K562 (cell line): Measurements from ENCODE around the gene MTOR. TPM values are rescaled to one million over a fixed set of nuclear protein-coding genes. Genes with fewer than 3 reads are reported as not detected.

Experiments
- ATAC-seq: fragments of 200-7000 bp; cut with Tn5 transposase; 3 replicates; pipeline ENCODE4 v1.9.1; 2020; ENCODE audit warnings: moderate library complexity
- BruUV-seq: library from RNA; stranded (reverse); fragments of 400-500 nt; replicated peaks from 2 replicates; lab custom pipeline; 2021; lab: Mats Ljungman, UMichigan
- CTCF ChIA-PET: fragments of 300-600 bp; formaldehyde crosslinking; extraction: SDS; loops from one replicate; lab custom pipeline; 2021; ENCODE audit warnings: low intra/inter-chr PET ratio; lab: Yijun Ruan, JAX
- POLR2A ChIA-PET: fragments of 300-600, 350-650 bp; sonication (Branson Sonifier 250); formaldehyde crosslinking; extraction: SDS; loops from one replicate; lab custom pipeline; 2021; ENCODE audit warnings: antibody characterized with exemption, inconsistent platforms; lab: Yijun Ruan, JAX
- DNase-seq, 4 experiments: peaks; one replicate each; pipeline versions ENCODE4 v3.0.0 to v3.0.0-alpha.2; 2011 to 2018; ENCODE audit warnings: low spot score in 3 of 4, mixed read lengths in 3 of 4; ENCODE audit errors: extremely low read depth in 1 of 4
- FAIRE-seq: peaks from 2 replicates; lab custom pipeline; 2011; peaks lifted over from hg19 to GRCh38; lab: Jason Lieb, UNC
- H2AFZ ChIP-seq: 2 replicates; pipeline ENCODE4 v1.6.0; 2011; ENCODE audit warnings: low read depth, low read length, control low read depth, inconsistent platforms
- H3K27ac ChIP-seq: fragments of 200-600 bp; 3 replicates; pipeline ENCODE4 v1.8.0; 2011; ENCODE audit warnings: low read depth, mild to moderate bottlenecking, control low read depth, inconsistent platforms, low read length, moderate library complexity, mixed read lengths; ENCODE audit errors: extremely low read depth
- H3K27me3 ChIP-seq, 2 experiments: fragments of 300-600 bp in 1 of 2; 2 replicates in 1 of 2; 3 replicates in 1 of 2; pipeline versions ENCODE4 v1.6.0 to v1.8.0; 2011; ENCODE audit warnings: inconsistent platforms in 2 of 2, low read length in 2 of 2, mild to moderate bottlenecking in 1 of 2, mixed read lengths in 1 of 2, moderate library complexity in 1 of 2; ENCODE audit not compliant: control insufficient read depth in 2 of 2, insufficient read depth in 2 of 2
- H3K36me3 ChIP-seq: fragments of 300-600 bp; 3 replicates; pipeline ENCODE4 v1.8.0; 2011; ENCODE audit warnings: mild to moderate bottlenecking, low read length, inconsistent platforms; ENCODE audit not compliant: control insufficient read depth, insufficient read depth
- H3K4me1 ChIP-seq, 2 experiments: fragments of 200-600 bp in 1 of 2; replicated peaks in 1 of 2; 2 replicates in 1 of 2; 3 replicates in 1 of 2; pipeline versions ENCODE4 v1.5.1 to v1.8.0; 2011; ENCODE audit warnings: inconsistent platforms in 2 of 2, low read length in 2 of 2, mild to moderate bottlenecking in 1 of 2, mixed read lengths in 1 of 2, moderate library complexity in 1 of 2; ENCODE audit not compliant: control insufficient read depth in 2 of 2, insufficient read depth in 2 of 2
- H3K4me2 ChIP-seq: 2 replicates; pipeline ENCODE4 v1.6.1; 2011; ENCODE audit warnings: low read length, control low read depth, inconsistent platforms, mixed read lengths; ENCODE audit not compliant: insufficient read depth
- H3K4me3 ChIP-seq: fragments of 200-600 bp; sonication (generic), shearing (Covaris generic); 2 replicates; pipeline ENCODE4 v1.5.1; 2016; ENCODE audit warnings: control low read depth, inconsistent platforms
- H3K79me2 ChIP-seq: fragments of 200-600 bp; 3 replicates; pipeline ENCODE4 v1.8.0; 2011; ENCODE audit warnings: low read length, inconsistent platforms; ENCODE audit not compliant: control insufficient read depth, insufficient read depth
- H3K9ac ChIP-seq, 2 experiments: 2 replicates each; pipeline versions ENCODE4 v1.6.0 to v1.6.1; 2011; ENCODE audit warnings: low read depth in 2 of 2, low read length in 2 of 2, control low read depth in 1 of 2, inconsistent platforms in 1 of 2, mild to moderate bottlenecking in 1 of 2, mixed read lengths in 1 of 2; ENCODE audit not compliant: insufficient read depth in 1 of 2
- H3K9me1 ChIP-seq: one replicate; pipeline ENCODE4 v1.6.0; 2011; ENCODE audit warnings: inconsistent platforms, mild to moderate bottlenecking, low read length, moderate library complexity; ENCODE audit not compliant: control insufficient read depth, insufficient read depth
- H3K9me3 ChIP-seq: replicated peaks from 2 replicates; pipeline ENCODE4 v1.5.1; 2011; ENCODE audit warnings: low read depth, low read length, inconsistent platforms; ENCODE audit not compliant: control insufficient read depth, insufficient read depth
- H4K20me1 ChIP-seq: replicated peaks from 2 replicates; pipeline ENCODE4 v1.6.1; 2011; ENCODE audit warnings: low read length, inconsistent platforms, mixed read lengths; ENCODE audit not compliant: control insufficient read depth, insufficient read depth
- CEBPB ChIP-seq: fragments of 450-650 bp; IDR thresholded peaks from 2 replicates; pipeline ENCODE4 v1.6.1; 2016; ENCODE audit warnings: missing genetic modification characterization, missing compliant biosample characterization
- POLR3A ChIP-seq: IDR thresholded peaks from 2 replicates; pipeline ENCODE4 v1.6.1; 2011; ENCODE audit warnings: borderline replicate concordance, mild to moderate bottlenecking, moderate library complexity; ENCODE audit not compliant: insufficient read length, insufficient read depth; ENCODE audit errors: extremely low read depth
- TFAM ChIP-seq: fragments of 250-450 bp; sonication (Bioruptor Pico); conservative IDR thresholded peaks from 2 replicates; pipeline ENCODE4 v1.5.0; 2021; ENCODE audit warnings: mild to moderate bottlenecking, moderate library complexity
- XRCC4 ChIP-seq: IDR thresholded peaks from one replicate; pipeline ENCODE4 v1.6.1; 2011; ENCODE audit not compliant: insufficient read depth, insufficient read length; ENCODE audit errors: extremely low read depth
- ZNF347 ChIP-seq: fragments of 450-650 bp; formaldehyde crosslinking; IDR thresholded peaks from 2 replicates; pipeline ENCODE4 v1.4.0; 2020; ENCODE audit warnings: low read depth, mild to moderate bottlenecking, moderate library complexity
- WGBS: fragments of 100-300 bp; shearing (Covaris generic); methylation state at CpG from one replicate; pipeline ENCODE4 v1.1.6; 2016; ENCODE audit warnings: low coverage, mixed read lengths; ENCODE audit not compliant: insufficient coverage; ENCODE audit errors: missing lambda C conversion rate; 5-methylcytosine and 5-hydroxymethylcytosine counted together
- in situ Hi-C: fragments of 300-500 bp; cut with MboI; formaldehyde crosslinking; loops from 4 replicates; pipeline ENCODE4 v1.15.0; 2018; ENCODE audit warnings: inconsistent platforms, mixed read lengths
- intact Hi-C: fragments of 100-400 bp; cut with micrococcal nuclease; formaldehyde crosslinking; loops from 2 replicates; pipeline ENCODE4 v1.14.2; 2022
- polyA plus RNA-seq, 8 experiments: library from polyadenylated mRNA; depleted of rRNA in 4 of 8; stranded (reverse) in 5 of 8; unstranded in 3 of 8; fragments of >200 nt; fragmentation: Nextera tagmentation in 2 of 8; fragmentation: Illumina TruSeq in 1 of 8; extraction: Ambion mirVana in 2 of 8; extraction: Trizol in 1 of 8; gene quantifications; 2 replicates each; pipeline versions ENCODE4 v1.2.1 to v1.2.3, GENCODE V29; 2011 to 2014; ENCODE audit warnings: inconsistent platforms in 1 of 8, missing spikeins in 1 of 8
- total RNA-seq, 7 experiments: library from RNA; depleted of rRNA in 6 of 7; stranded (reverse); fragments of >200 nt in 6 of 7; fragmentation: Illumina TruSeq in 2 of 7; extraction: Trizol in 2 of 7; gene quantifications; 2 replicates each; pipeline versions ENCODE4 v1.2.1 to v1.2.3, GENCODE V29; 2011 to 2021; ENCODE audit warnings: low replicate concordance in 1 of 7
- TF ChIP-seq, protein P1 (sequence below): IDR thresholded peaks from 2 replicates; pipeline ENCODE4 v1.6.1; 2012; ENCODE audit warnings: low read depth, low read length, improper control_type of control experiment, borderline replicate concordance
- TF ChIP-seq, protein P2 (sequence below): sonication (generic); formaldehyde crosslinking; IDR thresholded peaks from 2 replicates; pipeline ENCODE4 v1.8.0; 2023; ENCODE audit warnings: missing genetic modification reagents, mild to moderate bottlenecking, borderline replicate concordance
- TF ChIP-seq, protein P3 (sequence below), 2 experiments: IDR thresholded peaks in 1 of 2; conservative IDR thresholded peaks in 1 of 2; 2 replicates each; pipeline ENCODE4 v1.6.1; 2016; ENCODE audit warnings: low read depth in 2 of 2, mild to moderate bottlenecking in 1 of 2, missing compliant biosample characterization in 1 of 2, missing genetic modification characterization in 1 of 2, moderate library complexity in 1 of 2
- TF ChIP-seq, protein P4 (sequence below): fragments of 450-650 bp; conservative IDR thresholded peaks from 2 replicates; pipeline ENCODE4 v1.6.1; 2016; ENCODE audit warnings: missing genetic modification characterization, low read depth, mild to moderate bottlenecking, missing compliant biosample characterization, moderate library complexity

MTOR gene
- total and polyA plus RNA-seq, 9 of the 15 experiments (the other 6 are each of a cell fraction or from before 2014, with no cell fraction given): 11.4 to 71.4 (median 52.2) TPM

DNA sequence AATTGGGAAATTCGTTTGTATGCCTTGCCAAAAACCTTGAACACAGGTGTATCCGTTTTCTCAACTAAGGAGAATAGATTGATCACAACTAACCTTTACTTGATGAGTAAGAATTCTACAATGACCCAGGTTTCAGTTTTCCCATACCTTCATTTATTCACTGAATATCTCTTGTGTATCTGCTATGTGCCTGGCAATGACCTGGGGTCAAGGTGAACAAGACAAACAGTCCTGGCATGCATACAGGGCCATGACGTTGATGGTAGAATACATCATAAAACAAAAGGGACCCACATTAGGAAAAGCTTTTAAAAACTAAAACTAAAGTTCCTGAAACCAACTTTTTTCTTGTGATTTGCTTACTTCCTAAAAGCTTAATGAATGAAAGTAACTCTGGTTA, 130.5 kb downstream of the MTOR start:
- Histone ChIP-seq H3K36me3 (peaks cover 90% of the 10 kb centered on the region), H3K9me3 (no peaks in the 10 kb centered on the region), H3K79me2 (no peaks in the 10 kb centered on the region), H3K9me1 (no peaks in the 10 kb centered on the region), H3K9ac (no peak overlapping the region), H3K4me2 (no peak overlapping the region), H4K20me1 (no peaks in the 10 kb centered on the region), H2AFZ (no peak overlapping the region), H3K4me3 (no peak overlapping the region), H3K27ac (no peak overlapping the region), H3K27me3 (no peaks in the 10 kb centered on the region), H3K4me1 (peaks cover 0 to 4% of the 10 kb centered on the region in 2 experiments; a peak in 2 of 5 replicates)
- FAIRE-seq: no peak
- intact Hi-C loops: no loop called here
- BruUV-seq: TSS peak; percentile 14
- no peak for ATAC-seq
- 29% methylated on average over 3 of the region's 3 CpGs for WGBS
- POLR2A ChIA-PET: interaction anchor here (0.6 to 1.5 kb wide), 2 partner anchors 14 to 19 kb away, joined by 3 to 8 read pairs; no protein-coding TSS in a partner anchor
- DNase-seq: no peak
- in situ Hi-C loops: no loop called here
- CTCF ChIA-PET: no interaction called here
- TF ChIP-seq, protein P1, sequence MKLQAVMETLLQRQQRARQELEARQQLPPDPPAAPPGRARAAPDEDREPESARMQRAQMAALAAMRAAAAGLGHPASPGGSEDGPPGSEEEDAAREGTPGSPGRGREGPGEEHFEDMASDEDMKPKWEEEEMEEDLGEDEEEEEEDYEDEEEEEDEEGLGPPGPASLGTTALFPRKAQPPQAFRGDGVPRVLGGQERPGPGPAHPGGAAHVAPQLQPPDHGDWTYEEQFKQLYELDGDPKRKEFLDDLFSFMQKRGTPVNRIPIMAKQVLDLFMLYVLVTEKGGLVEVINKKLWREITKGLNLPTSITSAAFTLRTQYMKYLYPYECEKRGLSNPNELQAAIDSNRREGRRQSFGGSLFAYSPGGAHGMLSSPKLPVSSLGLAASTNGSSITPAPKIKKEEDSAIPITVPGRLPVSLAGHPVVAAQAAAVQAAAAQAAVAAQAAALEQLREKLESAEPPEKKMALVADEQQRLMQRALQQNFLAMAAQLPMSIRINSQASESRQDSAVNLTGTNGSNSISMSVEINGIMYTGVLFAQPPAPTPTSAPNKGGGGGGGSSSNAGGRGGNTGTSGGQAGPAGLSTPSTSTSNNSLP: no peak
- TF ChIP-seq, protein P2, sequence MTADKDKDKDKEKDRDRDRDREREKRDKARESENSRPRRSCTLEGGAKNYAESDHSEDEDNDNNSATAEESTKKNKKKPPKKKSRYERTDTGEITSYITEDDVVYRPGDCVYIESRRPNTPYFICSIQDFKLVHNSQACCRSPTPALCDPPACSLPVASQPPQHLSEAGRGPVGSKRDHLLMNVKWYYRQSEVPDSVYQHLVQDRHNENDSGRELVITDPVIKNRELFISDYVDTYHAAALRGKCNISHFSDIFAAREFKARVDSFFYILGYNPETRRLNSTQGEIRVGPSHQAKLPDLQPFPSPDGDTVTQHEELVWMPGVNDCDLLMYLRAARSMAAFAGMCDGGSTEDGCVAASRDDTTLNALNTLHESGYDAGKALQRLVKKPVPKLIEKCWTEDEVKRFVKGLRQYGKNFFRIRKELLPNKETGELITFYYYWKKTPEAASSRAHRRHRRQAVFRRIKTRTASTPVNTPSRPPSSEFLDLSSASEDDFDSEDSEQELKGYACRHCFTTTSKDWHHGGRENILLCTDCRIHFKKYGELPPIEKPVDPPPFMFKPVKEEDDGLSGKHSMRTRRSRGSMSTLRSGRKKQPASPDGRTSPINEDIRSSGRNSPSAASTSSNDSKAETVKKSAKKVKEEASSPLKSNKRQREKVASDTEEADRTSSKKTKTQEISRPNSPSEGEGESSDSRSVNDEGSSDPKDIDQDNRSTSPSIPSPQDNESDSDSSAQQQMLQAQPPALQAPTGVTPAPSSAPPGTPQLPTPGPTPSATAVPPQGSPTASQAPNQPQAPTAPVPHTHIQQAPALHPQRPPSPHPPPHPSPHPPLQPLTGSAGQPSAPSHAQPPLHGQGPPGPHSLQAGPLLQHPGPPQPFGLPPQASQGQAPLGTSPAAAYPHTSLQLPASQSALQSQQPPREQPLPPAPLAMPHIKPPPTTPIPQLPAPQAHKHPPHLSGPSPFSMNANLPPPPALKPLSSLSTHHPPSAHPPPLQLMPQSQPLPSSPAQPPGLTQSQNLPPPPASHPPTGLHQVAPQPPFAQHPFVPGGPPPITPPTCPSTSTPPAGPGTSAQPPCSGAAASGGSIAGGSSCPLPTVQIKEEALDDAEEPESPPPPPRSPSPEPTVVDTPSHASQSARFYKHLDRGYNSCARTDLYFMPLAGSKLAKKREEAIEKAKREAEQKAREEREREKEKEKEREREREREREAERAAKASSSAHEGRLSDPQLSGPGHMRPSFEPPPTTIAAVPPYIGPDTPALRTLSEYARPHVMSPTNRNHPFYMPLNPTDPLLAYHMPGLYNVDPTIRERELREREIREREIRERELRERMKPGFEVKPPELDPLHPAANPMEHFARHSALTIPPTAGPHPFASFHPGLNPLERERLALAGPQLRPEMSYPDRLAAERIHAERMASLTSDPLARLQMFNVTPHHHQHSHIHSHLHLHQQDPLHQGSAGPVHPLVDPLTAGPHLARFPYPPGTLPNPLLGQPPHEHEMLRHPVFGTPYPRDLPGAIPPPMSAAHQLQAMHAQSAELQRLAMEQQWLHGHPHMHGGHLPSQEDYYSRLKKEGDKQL (CRISPR knock-in tag): no peak
- TF ChIP-seq, protein P3, sequence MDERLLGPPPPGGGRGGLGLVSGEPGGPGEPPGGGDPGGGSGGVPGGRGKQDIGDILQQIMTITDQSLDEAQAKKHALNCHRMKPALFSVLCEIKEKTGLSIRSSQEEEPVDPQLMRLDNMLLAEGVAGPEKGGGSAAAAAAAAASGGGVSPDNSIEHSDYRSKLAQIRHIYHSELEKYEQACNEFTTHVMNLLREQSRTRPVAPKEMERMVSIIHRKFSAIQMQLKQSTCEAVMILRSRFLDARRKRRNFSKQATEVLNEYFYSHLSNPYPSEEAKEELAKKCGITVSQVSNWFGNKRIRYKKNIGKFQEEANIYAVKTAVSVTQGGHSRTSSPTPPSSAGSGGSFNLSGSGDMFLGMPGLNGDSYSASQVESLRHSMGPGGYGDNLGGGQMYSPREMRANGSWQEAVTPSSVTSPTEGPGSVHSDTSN (CRISPR knock-in tag; IDR thresholded peaks at IDR 0.05; ENCODE audit: low read depth): no peak
- TF ChIP-seq, protein P3 (tag; conservative IDR thresholded peaks at IDR 0.05; ENCODE audit: low read depth): no peak
- TF ChIP-seq TFAM (CRISPR knock-in tag) (no peak), CEBPB (tag) (no peak), XRCC4 (no peak), POLR3A (no peak), ZNF347 (CRISPR knock-in tag) (no peak)
- TF ChIP-seq, protein P4, sequence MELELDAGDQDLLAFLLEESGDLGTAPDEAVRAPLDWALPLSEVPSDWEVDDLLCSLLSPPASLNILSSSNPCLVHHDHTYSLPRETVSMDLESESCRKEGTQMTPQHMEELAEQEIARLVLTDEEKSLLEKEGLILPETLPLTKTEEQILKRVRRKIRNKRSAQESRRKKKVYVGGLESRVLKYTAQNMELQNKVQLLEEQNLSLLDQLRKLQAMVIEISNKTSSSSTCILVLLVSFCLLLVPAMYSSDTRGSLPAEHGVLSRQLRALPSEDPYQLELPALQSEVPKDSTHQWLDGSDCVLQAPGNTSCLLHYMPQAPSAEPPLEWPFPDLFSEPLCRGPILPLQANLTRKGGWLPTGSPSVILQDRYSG: no peak
